Suprapubic skin (tissue), 3 donors: ENCODE results near the gene PLCG2.
"Not testable (repeated sequence)": the region's sequence is repeated elsewhere in the genome, so short reads cannot be mapped to it uniquely, and the experiment has no call there.

Source experiments
- CTCF ChIP-seq, 2 donors: fragments of 200-600 bp in 1 of 2; fragments of 450-650 bp in 1 of 2; sonication (generic) in 1 of 2; IDR thresholded peaks; one replicate each; pipeline ENCODE4 v1.5.1; 2016 to 2019; ENCODE audit warnings: antibody characterized with exemption in 2 of 2, mild to moderate bottlenecking in 1 of 2, moderate library complexity in 1 of 2
- EP300 ChIP-seq: sonication (generic); formaldehyde crosslinking; IDR thresholded peaks from one replicate; pipeline ENCODE4 v1.6.1; 2017; ENCODE audit warnings: antibody characterized with exemption
- POLR2A ChIP-seq, 2 donors: fragments of 450-650 bp; IDR thresholded peaks; one replicate each; pipeline ENCODE4 v1.6.1; 2017; ENCODE audit warnings: antibody characterized with exemption in 2 of 2, mild to moderate bottlenecking in 2 of 2, moderate library complexity in 2 of 2

GRCh38 chr16:81977335-81977942 is 198.3 kb downstream of the PLCG2 start:
- TF ChIP-seq CTCF (IDR thresholded peaks at IDR 0.05); EP300; POLR2A (IDR thresholded peaks at IDR 0.05): not testable (repeated sequence)
